ENCODE data around the gene TMEM128. TPM values are rescaled to one million over a fixed set of nuclear protein-coding genes. Genes with fewer than 3 reads are reported as not detected.

TMEM128 gene
- total and polyA plus RNA-seq, 2 of the 13 experiments (the other 11 are each of a cell fraction or from before 2014, with no cell fraction given) = 19.4 to 27.9 TPM

GRCh38 chr4:4289941-4290850, 42.2 kb upstream of the TMEM128 start, which contains the start of the genes LYAR and ZBTB49 (continued):
- TF ChIP-seq ZNF761 (CRISPR knock-in tag; conservative IDR thresholded peaks at IDR 0.05) (peak; percentile 59; the same call in 1 of the 2 replicates), ZMYM4 (CRISPR knock-in tag; IDR thresholded peaks at IDR 0.05) (peak; percentile 86), ZNF484 (CRISPR knock-in tag; IDR thresholded peaks at IDR 0.05; ENCODE audit: borderline replicate concordance, low read depth) (no peak), ZNF557 (CRISPR knock-in tag; IDR thresholded peaks at IDR 0.05) (peak; percentile 53; the same call in 1 of the 2 replicates), PBX2 (CRISPR knock-in tag; IDR thresholded peaks at IDR 0.05) (no peak), PHF5A (CRISPR knock-in tag; IDR thresholded peaks at IDR 0.05; ENCODE audit: low read depth, unreplicated experiment) (no peak), ZNF432 (CRISPR knock-in tag; IDR thresholded peaks at IDR 0.05; ENCODE audit: borderline replicate concordance) (no peak), MIER2 (CRISPR knock-in tag; IDR thresholded peaks at IDR 0.05) (no peak), ZNF510 (CRISPR knock-in tag; IDR thresholded peaks at IDR 0.05; ENCODE audit: low read depth) (peak; percentile 38; the same call in 1 of the 2 replicates), IRX3 (CRISPR knock-in tag; IDR thresholded peaks at IDR 0.05; ENCODE audit: borderline replicate concordance, low read depth) (no peak), ZBTB3 (CRISPR knock-in tag; IDR thresholded peaks at IDR 0.05; ENCODE audit: borderline replicate concordance, low read depth) (no peak), RBAK (CRISPR knock-in tag; IDR thresholded peaks at IDR 0.05) (no peak), AKAP8 (CRISPR knock-in tag; IDR thresholded peaks at IDR 0.05) (no peak; the same call in 1 of the 2 replicates), SAFB2 (CRISPR knock-in tag; IDR thresholded peaks at IDR 0.05; ENCODE audit: borderline replicate concordance, low read depth) (no peak), ZNF839 (CRISPR knock-in tag; IDR thresholded peaks at IDR 0.05; ENCODE audit: borderline replicate concordance) (no peak; the same call in 1 of the 2 replicates), PCBP2 (optimal IDR thresholded peaks at IDR 0.05; ENCODE audit: low read depth, low read length, poor library complexity, severe bottlenecking) (no peak), NR2C2 (CRISPR knock-in tag; IDR thresholded peaks at IDR 0.05; ENCODE audit: borderline replicate concordance) (peak; percentile 56; the same call in 1 of the 2 replicates), ZNF781 (CRISPR knock-in tag; IDR thresholded peaks at IDR 0.05; ENCODE audit: borderline replicate concordance, not compliant biosample characterization) (no peak), ZNF790 (CRISPR knock-in tag; IDR thresholded peaks at IDR 0.05; ENCODE audit: borderline replicate concordance) (peak; percentile 52; the same call in 1 of the 2 replicates), ZNF34 (CRISPR knock-in tag; IDR thresholded peaks at IDR 0.05; ENCODE audit: borderline replicate concordance) (no peak), ZSCAN25 (CRISPR knock-in tag; IDR thresholded peaks at IDR 0.05) (peak; percentile 53; the same call in 1 of the 2 replicates), MLX (CRISPR knock-in tag; IDR thresholded peaks at IDR 0.05) (no peak), ZNF644 (CRISPR knock-in tag; IDR thresholded peaks at IDR 0.05; ENCODE audit: low read depth) (no peak)
- TF ChIP-seq, protein P1, sequence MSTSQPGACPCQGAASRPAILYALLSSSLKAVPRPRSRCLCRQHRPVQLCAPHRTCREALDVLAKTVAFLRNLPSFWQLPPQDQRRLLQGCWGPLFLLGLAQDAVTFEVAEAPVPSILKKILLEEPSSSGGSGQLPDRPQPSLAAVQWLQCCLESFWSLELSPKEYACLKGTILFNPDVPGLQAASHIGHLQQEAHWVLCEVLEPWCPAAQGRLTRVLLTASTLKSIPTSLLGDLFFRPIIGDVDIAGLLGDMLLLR (CRISPR knock-in tag; IDR thresholded peaks at IDR 0.05) = peak; percentile 99

Data from HepG2 (cell line).